Small intestine (tissue), 7 donors: ENCODE data around the gene ST6GALNAC2. TPM values are rescaled to one million over a fixed set of nuclear protein-coding genes. Genes with fewer than 3 reads are reported as not detected.
"Not testable (repeated sequence)": the region's sequence is repeated elsewhere in the genome, so short reads cannot be mapped to it uniquely, and the experiment has no call there.

Source experiments
- DNase-seq, 2 donors: peaks; one replicate each; pipeline versions ENCODE4 v3.0.0 to v3.0.0-alpha.2; 2013
- FAIRE-seq: peaks from 2 replicates; lab custom pipeline; 2012; peaks lifted over from hg19 to GRCh38; lab: Jason Lieb, UNC
- H3K27ac ChIP-seq, 3 donors: one replicate each; pipeline ENCODE4 v1.5.1; 2013; ENCODE audit warnings: low read length in 2 of 3, mild to moderate bottlenecking in 2 of 3, control low read depth in 1 of 3, inconsistent platforms in 1 of 3, low read depth in 1 of 3, moderate library complexity in 1 of 3
- H3K27me3 ChIP-seq, 3 donors: one replicate each; pipeline ENCODE4 v1.6.1; 2013; ENCODE audit warnings: low read length in 3 of 3, inconsistent platforms in 1 of 3; ENCODE audit not compliant: control insufficient read depth in 3 of 3, insufficient read depth in 3 of 3
- H3K36me3 ChIP-seq, 3 donors: one replicate each; pipeline ENCODE4 v1.6.1; 2013; ENCODE audit warnings: low read length in 3 of 3, inconsistent platforms in 1 of 3, low read depth in 1 of 3, mild to moderate bottlenecking in 1 of 3, moderate library complexity in 1 of 3; ENCODE audit not compliant: control insufficient read depth in 3 of 3, insufficient read depth in 2 of 3
- H3K4me1 ChIP-seq, 3 donors: one replicate each; pipeline ENCODE4 v1.6.1; 2013; ENCODE audit warnings: low read length in 2 of 3, inconsistent platforms in 1 of 3, low read depth in 1 of 3, mild to moderate bottlenecking in 1 of 3, moderate library complexity in 1 of 3; ENCODE audit not compliant: control insufficient read depth in 3 of 3, insufficient read depth in 2 of 3
- H3K4me3 ChIP-seq, 3 donors: one replicate each; pipeline ENCODE4 v1.5.1; 2013; ENCODE audit warnings: low read length in 3 of 3, control low read depth in 1 of 3, inconsistent platforms in 1 of 3, low read depth in 1 of 3, mild to moderate bottlenecking in 1 of 3, moderate library complexity in 1 of 3
- H3K9me3 ChIP-seq, 2 donors: one replicate each; pipeline ENCODE4 v1.6.1; 2013; ENCODE audit warnings: low read depth in 1 of 2, low read length in 1 of 2; ENCODE audit not compliant: control insufficient read depth in 2 of 2, insufficient read depth in 1 of 2
- WGBS, 3 donors: extraction: QIAGEN DNeasy Blood & Tissue Kit; methylation state at CpG; one replicate each; pipeline ENCODE4 v1.1.7; 2013; 5-methylcytosine and 5-hydroxymethylcytosine counted together
- polyA plus RNA-seq, 4 donors: library from polyadenylated mRNA; stranded (reverse) in 3 of 4; unstranded in 1 of 4; fragments of 200-250 nt in 3 of 4; fragments of 120-200 nt in 1 of 4; gene quantifications; one replicate each; pipeline versions ENCODE4 v1.2.1 to v1.2.3, GENCODE V29; 2013
- donor health status: healthy with polysubstance abuse.
- donor health status: control.
- donor health status: control.
- donor health status: Bipolar disorder and iron deficiency.
- donor health status: healthy.

ST6GALNAC2 gene
- polyA plus RNA-seq, 4 donors = 1.1 to 5.3 (median 2.7) TPM; not detected in 1

DNA sequence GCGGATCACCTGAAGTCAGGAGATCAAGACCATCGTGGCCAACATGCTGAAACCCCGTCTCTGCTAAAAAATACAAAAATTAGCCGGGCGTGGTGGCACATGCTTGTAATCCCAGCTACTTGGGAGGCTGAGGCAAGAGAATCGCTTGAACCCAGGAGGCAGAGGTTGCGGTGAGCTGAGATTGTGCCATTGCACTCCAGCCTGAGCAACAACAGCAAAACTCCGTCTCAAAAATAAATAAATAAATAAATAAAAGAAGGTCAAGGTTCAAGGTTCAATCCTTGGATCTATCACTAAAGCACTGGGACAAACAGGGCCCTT lies 60.2 kb downstream of the ST6GALNAC2 start:
- Histone ChIP-seq H3K4me1 (peaks cover 4 to 33% (median 6%) of the 10 kb centered on the region in 3 donors), H3K27ac (peak overlapping the region in 1 of 3 donors; percentile 16)
- not testable (repeated sequence) for DNase-seq, H3K27me3 ChIP-seq, H3K9me3 ChIP-seq, H3K4me3 ChIP-seq, FAIRE-seq, H3K36me3 ChIP-seq
- 57 to 79% (median 60%) methylated on average over 8 of the region's 8 CpGs for WGBS, 3 donors

- Histone ChIP-seq H3K4me1 (peaks cover 4 to 27% (median 6%) of the 10 kb centered on the region in 3 donors), H3K27ac (peak overlapping the region in 1 of 3 donors; percentile 16), H3K4me3 (no peak overlapping the region), H3K9me3 (no peaks in the 10 kb centered on the region), H3K36me3 (peaks cover 0 to 2% (median 0%) of the 10 kb centered on the region in 3 donors), H3K27me3 (peaks cover 0 to 6% (median 0%) of the 10 kb centered on the region in 3 donors)
- FAIRE-seq (no peak), DNase-seq (peak; percentile 42 to 60)
- WGBS, 3 donors = 34 to 50% (median 43%) methylated on average over 25 of the region's 25 CpGs
Observed at GRCh38 chr17:76524598-76525512, 60.8 kb downstream of the ST6GALNAC2 start.

DNA sequence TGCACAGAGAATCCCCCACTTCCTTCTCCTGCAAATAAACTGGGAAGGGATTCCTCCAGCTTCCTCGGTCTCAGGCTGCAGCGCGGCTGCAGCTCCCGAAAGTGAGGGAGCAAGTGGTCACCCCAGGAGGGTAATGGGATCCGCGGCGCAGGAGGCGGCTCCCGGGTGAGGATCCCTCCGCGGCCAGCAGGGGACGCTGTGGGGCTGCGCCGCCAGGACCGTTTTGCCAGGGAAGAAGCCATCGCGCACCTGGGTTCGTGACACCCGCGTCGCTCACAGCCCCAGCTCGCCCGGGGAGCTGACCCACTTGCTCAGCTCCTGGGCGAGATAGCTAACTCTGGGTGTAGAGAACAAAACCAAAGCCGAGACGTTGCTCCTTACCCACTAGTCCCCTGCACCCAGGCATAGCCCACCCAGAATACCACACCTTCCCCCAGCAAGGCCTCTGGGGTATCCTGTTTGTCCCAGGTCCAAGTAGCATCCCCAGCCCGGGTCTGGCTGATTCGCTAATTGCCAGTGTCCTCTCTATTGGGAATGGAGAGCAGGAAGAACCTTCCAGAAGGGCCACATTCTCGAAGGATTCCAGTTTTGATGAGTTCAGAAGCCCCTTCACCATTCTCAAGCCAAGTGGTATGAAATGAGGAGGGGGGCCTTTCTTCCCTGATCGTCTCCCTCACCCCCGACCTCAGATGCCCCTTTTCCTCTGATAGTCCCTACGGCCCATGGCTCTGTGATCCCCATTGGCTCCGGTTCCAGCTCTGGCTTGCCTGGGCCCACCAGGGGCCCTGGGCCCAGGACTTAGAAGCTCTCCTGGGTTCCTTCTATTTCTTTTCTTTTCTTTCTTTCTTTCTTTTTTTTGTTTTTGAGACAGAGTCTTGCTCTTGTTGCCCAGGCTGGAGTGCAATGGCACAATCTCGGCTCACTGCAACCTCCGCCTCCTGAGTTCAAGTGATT lies 62.3 kb downstream of the ST6GALNAC2 start:
- peak; percentile 68 to 84 for DNase-seq
- 19 to 22% (median 20%) methylated on average over 35 of the region's 35 CpGs for WGBS, 3 donors
- no peak overlapping the region for H3K27ac ChIP-seq
- H3K9me3 ChIP-seq = no peaks in the 10 kb centered on the region
- no peak for FAIRE-seq
- peaks cover 0 to 2% (median 0%) of the 10 kb centered on the region in 3 donors for H3K36me3 ChIP-seq
- H3K4me1 ChIP-seq = peaks cover 2 to 13% (median 4%) of the 10 kb centered on the region in 3 donors
- peaks cover 0 to 6% (median 0%) of the 10 kb centered on the region in 3 donors for H3K27me3 ChIP-seq
- no peak overlapping the region for H3K4me3 ChIP-seq

- DNase-seq = peak in 1 of 2 donors; percentile 40
- 62 to 77% (median 66%) methylated on average over 10 of the region's 10 CpGs for WGBS, 3 donors
- H3K27me3 ChIP-seq, H3K36me3 ChIP-seq, H3K4me1 ChIP-seq, H3K27ac ChIP-seq, FAIRE-seq, H3K4me3 ChIP-seq, H3K9me3 ChIP-seq: not testable (repeated sequence)
Observed at GRCh38 chr17:76521683-76522082, 64.0 kb downstream of the ST6GALNAC2 start.

DNA sequence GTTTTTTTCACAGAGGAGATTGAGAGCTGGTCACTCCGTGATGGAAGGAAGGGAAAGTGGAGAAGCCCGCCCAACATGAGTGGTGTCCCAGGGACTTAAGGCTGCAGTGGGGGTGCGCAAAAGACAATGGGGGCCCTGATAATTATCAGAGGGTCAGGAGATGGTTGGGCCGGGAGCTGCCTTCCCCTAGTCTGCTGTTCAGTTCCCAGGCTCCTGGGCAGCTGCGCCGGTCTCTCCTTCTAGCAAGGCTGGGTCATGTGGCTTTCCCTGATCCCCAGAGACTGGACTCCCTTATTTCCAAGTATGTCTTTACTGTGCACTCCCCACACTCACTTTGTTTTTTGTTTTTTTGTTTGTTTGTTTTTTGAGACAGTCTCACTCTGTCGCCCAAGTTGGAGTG lies 64.4 kb downstream of the ST6GALNAC2 start:
- peaks cover 0 to 9% (median 4%) of the 10 kb centered on the region in 3 donors for H3K4me1 ChIP-seq
- 92 to 93% (median 93%) methylated on average over 7 of the region's 7 CpGs for WGBS, 3 donors

DNA sequence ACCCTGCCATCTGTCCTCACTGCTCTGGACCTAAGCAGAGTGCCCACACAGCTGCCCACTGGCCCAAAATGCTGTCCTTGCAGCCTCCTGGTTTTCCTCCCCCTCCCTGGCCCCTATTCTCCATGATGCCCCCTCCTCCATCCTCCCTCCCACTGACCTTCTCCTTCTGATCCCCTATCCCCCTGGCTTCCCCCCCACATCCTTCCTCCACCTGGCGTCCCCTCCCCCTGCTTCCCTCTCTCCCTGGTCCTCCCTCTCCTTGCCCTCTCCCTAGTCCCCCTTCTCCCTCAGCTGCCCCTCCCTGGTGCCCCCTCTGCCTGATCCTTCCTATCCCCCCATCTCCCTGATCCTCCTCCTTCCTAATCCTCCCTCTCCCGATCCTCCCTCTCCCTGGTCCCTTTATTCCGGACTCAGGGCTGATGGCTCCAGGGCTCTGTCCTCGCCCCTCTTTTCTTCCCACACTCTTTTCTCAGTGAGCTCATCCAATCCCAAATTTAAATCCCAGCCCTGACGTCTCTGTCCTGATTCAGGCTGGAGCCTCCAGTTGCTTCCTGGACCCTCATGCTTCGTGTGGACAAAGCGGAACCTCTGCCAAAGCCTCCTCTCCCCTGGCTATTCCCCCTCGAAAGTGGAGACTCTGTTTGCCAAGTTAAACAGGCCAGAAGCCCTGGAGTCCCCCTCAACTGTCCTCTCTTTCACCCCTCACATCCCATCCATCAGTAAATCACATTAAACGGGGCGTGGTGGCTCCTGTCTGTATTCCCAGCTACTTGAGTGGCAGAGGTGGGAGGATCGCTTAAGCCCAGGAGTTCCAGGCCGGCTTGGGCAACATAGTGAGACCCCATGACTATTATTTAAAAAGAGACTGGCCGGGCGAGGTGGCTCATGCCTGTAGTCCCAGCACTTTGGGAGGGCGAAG lies 66.4 kb downstream of the ST6GALNAC2 start:
- Histone ChIP-seq H3K9me3 (no peaks in the 10 kb centered on the region), H3K4me3 (no peak overlapping the region), H3K36me3 (no peaks in the 10 kb centered on the region), H3K27ac (no peak overlapping the region), H3K4me1 (no peaks in the 10 kb centered on the region), H3K27me3 (no peaks in the 10 kb centered on the region)
- DNase-seq (no peak), FAIRE-seq (no peak)
- 73 to 78% (median 77%) methylated on average over 15 of the region's 15 CpGs for WGBS, 3 donors

More for the DNA sequence above, 64.4 kb downstream of the ST6GALNAC2 start:
- Histone ChIP-seq H3K36me3 (no peaks in the 10 kb centered on the region), H3K27me3 (no peaks in the 10 kb centered on the region), H3K27ac (no peak overlapping the region), H3K9me3 (no peaks in the 10 kb centered on the region), H3K4me3 (no peak overlapping the region)
- DNase-seq = no peak
- FAIRE-seq = no peak

DNA sequence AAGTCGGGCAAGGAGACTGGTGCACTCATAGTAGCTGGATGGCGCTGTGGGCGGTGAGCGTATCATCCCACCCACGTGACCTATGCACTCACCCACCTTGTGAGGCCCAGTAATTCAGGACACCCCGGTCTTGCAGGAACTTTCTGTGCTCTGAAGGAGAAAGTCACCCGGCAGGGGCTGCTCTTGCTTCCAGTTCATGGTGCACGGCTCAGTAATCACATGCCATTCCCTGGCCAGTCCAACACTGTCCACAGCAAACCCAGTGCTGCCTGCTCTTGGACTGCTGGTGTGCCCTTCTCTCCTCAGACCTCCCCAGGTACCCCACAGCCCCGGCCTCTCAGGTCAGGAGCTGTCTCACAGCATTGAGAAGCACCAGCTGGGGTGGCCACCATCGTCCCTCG lies 68.0 kb downstream of the ST6GALNAC2 start:
- no peak overlapping the region for H3K4me3 ChIP-seq
- no peak for FAIRE-seq
- no peaks in the 10 kb centered on the region for H3K27me3 ChIP-seq
- no peak overlapping the region for H3K27ac ChIP-seq
- 78 to 85% (median 82%) methylated on average over 11 of the region's 11 CpGs for WGBS, 3 donors
- DNase-seq = no peak
- no peaks in the 10 kb centered on the region for H3K4me1 ChIP-seq
- no peaks in the 10 kb centered on the region for H3K36me3 ChIP-seq
- no peaks in the 10 kb centered on the region for H3K9me3 ChIP-seq
